Muscle of arm (tissue), 12 donors: Measurements from ENCODE around the gene ODC1. TPM values are rescaled to one million over a fixed set of nuclear protein-coding genes. Genes with fewer than 3 reads are reported as not detected.

Source experiments
- DNase-seq: peaks from one replicate; pipeline ENCODE4 v3.0.0-alpha.2; 2013
- polyA plus RNA-seq, 12 donors: library from polyadenylated mRNA; unstranded; fragments of 120-200 nt; gene quantifications; one replicate each; pipeline ENCODE4 v1.2.1, GENCODE V29; 2013; ENCODE audit not compliant: insufficient read length in 12 of 12

The ODC1 gene
- polyA plus RNA-seq, 12 donors, result 50.7 to 130 (median 114) TPM; not detected in 1

- no peak for DNase-seq
Observed at GRCh38 chr2:10419553-10420257, 28.4 kb downstream of the ODC1 start.

GRCh38 chr2:10417551-10418335, 30.4 kb downstream of the ODC1 start:
- no peak for DNase-seq

GRCh38 chr2:10415640-10416039, 32.5 kb downstream of the ODC1 start:
- no peak for DNase-seq

- no peak for DNase-seq
Observed at GRCh38 chr2:10415048-10415447, 33.1 kb downstream of the ODC1 start.

- DNase-seq, result peak; percentile 57
Observed at GRCh38 chr2:10414591-10414990, 33.5 kb downstream of the ODC1 start.

- DNase-seq, result no peak
Observed at GRCh38 chr2:10413991-10414451, 34.1 kb downstream of the ODC1 start.

GRCh38 chr2:10413503-10413902, 34.6 kb downstream of the ODC1 start:
- no peak for DNase-seq

GRCh38 chr2:10412380-10412779, 35.7 kb downstream of the ODC1 start:
- DNase-seq, result no peak

- DNase-seq, result no peak
Observed at GRCh38 chr2:10411557-10411956, 36.6 kb downstream of the ODC1 start.

- DNase-seq, result no peak
Observed at GRCh38 chr2:10410823-10411437, 37.2 kb downstream of the ODC1 start.

GRCh38 chr2:10410001-10410822, 37.9 kb downstream of the ODC1 start:
- peak; percentile 47 for DNase-seq

GRCh38 chr2:10408649-10409579, 39.2 kb downstream of the ODC1 start:
- DNase-seq, result peak; percentile 65

GRCh38 chr2:10407841-10408648, 40.1 kb downstream of the ODC1 start:
- no peak for DNase-seq

GRCh38 chr2:10407432-10407831, 40.7 kb downstream of the ODC1 start:
- no peak for DNase-seq

- DNase-seq, result no peak
Observed at GRCh38 chr2:10406491-10407188, 41.5 kb downstream of the ODC1 start.

GRCh38 chr2:10406016-10406415, 42.1 kb downstream of the ODC1 start:
- no peak for DNase-seq

GRCh38 chr2:10405448-10405847, 42.7 kb downstream of the ODC1 start:
- DNase-seq, result peak; percentile 43

GRCh38 chr2:10404324-10405143, 43.6 kb downstream of the ODC1 start:
- peak; percentile 38 for DNase-seq
